Esophagus muscularis mucosa (tissue), 4 donors: Measurements from ENCODE around the gene RAD9A. TPM values are rescaled to one million over a fixed set of nuclear protein-coding genes. Genes with fewer than 3 reads are reported as not detected.
A peak's percentile ranks its signal among the peaks of the same experiment; 100 is the strongest.

ENCODE experiments used
- DNase-seq: peaks from one replicate; pipeline ENCODE4 v3.0.0-alpha.2; 2017; ENCODE audit errors: extremely low spot score
- H3K27ac ChIP-seq, 4 donors: fragments of 200-600 bp; sonication (generic); replicated peaks in 1 of 4; 1 replicate in 3 of 4; 2 replicates in 1 of 4; pipeline ENCODE4 v1.5.1; 2016 to 2019; ENCODE audit warnings: mild to moderate bottlenecking in 1 of 4
- H3K27me3 ChIP-seq, 4 donors: fragments of 200-600 bp; sonication (generic); one replicate each; pipeline versions ENCODE4 v1.5.1 to v1.6.0; 2016 to 2019
- H3K36me3 ChIP-seq, 4 donors: fragments of 200-600 bp; sonication (generic); one replicate each; pipeline ENCODE4 v1.5.1; 2016 to 2019
- H3K4me1 ChIP-seq, 4 donors: fragments of 200-600 bp; sonication (generic); one replicate each; pipeline ENCODE4 v1.5.1; 2016 to 2019
- H3K4me3 ChIP-seq, 4 donors: fragments of 200-600 bp; sonication (generic); 1 replicate in 2 of 4; 2 replicates in 2 of 4; pipeline ENCODE4 v1.5.1; 2016 to 2019; ENCODE audit warnings: mild to moderate bottlenecking in 4 of 4, moderate library complexity in 1 of 4
- H3K9me3 ChIP-seq, 4 donors: fragments of 200-600 bp; sonication (generic); 1 replicate in 3 of 4; 2 replicates in 1 of 4; pipeline ENCODE4 v1.5.1; 2016 to 2019
- CTCF ChIP-seq, 3 experiments: fragments of 200-600 bp in 2 of 3; fragments of 450-650 bp in 1 of 3; sonication (generic) in 2 of 3; IDR thresholded peaks; one replicate each; pipeline ENCODE4 v1.5.1; 2017 to 2019; ENCODE audit warnings: antibody characterized with exemption in 3 of 3, mild to moderate bottlenecking in 2 of 3, moderate library complexity in 1 of 3
- EP300 ChIP-seq: sonication (generic); formaldehyde crosslinking; IDR thresholded peaks from one replicate; pipeline ENCODE4 v1.6.1; 2017; ENCODE audit warnings: antibody characterized with exemption
- POLR2A ChIP-seq: fragments of 450-650 bp; IDR thresholded peaks from one replicate; pipeline ENCODE4 v1.6.1; 2017; ENCODE audit warnings: antibody characterized with exemption, moderate library complexity, mild to moderate bottlenecking, low read depth
- POLR2AphosphoS5 ChIP-seq, 2 donors: sonication (generic); formaldehyde crosslinking; IDR thresholded peaks; one replicate each; pipeline ENCODE4 v1.6.1; 2017; ENCODE audit warnings: antibody characterized with exemption in 2 of 2
- WGBS: methylation state at CpG from one replicate; pipeline ENCODE4 v1.1.5; 2018; 5-methylcytosine and 5-hydroxymethylcytosine counted together
- intact Hi-C: fragments of 100-400 bp; cut with DNase I; formaldehyde crosslinking; loops from one replicate; pipeline ENCODE4 v1.15.1; 2023
- total RNA-seq, 4 donors: library from RNA; depleted of rRNA; stranded (reverse); fragments of >200 nt; gene quantifications; one replicate each; pipeline versions ENCODE4 v1.1.0 to v1.2.1, GENCODE V29; 2016

RAD9A gene
- total RNA-seq, 4 donors from 2014 or later: 10.7 to 16.7 (median 12.7) TPM

- WGBS: 80% methylated on average over 7 of the region's 7 CpGs
- Histone ChIP-seq H3K27me3 (no peaks in the 10 kb centered on the region), H3K36me3 (peaks cover 0 to 6% (median 0%) of the 10 kb centered on the region in 4 donors), H3K9me3 (no peaks in the 10 kb centered on the region), H3K4me3 (no peak overlapping the region), H3K4me1 (peaks cover 5 to 18% (median 9%) of the 10 kb centered on the region in 4 donors), H3K27ac (no peak overlapping the region)
- no peak for DNase-seq
- TF ChIP-seq EP300: no peak
- no peak for TF ChIP-seq POLR2AphosphoS5 (IDR thresholded peaks at IDR 0.05)
- peak; percentile 16 to 52 (median 31) for TF ChIP-seq CTCF (IDR thresholded peaks at IDR 0.05)
- intact Hi-C loops: loop anchor here (5.0 kb wide), 1 partner anchor 36 kb away; no protein-coding TSS in a partner anchor
Observed at GRCh38 chr11:67345920-67346819, 45.6 kb upstream of the RAD9A start.

GRCh38 chr11:67347964-67348749, 43.6 kb upstream of the RAD9A start:
- WGBS: 84% methylated on average over 11 of the region's 11 CpGs
- H3K27ac ChIP-seq: no peak overlapping the region
- no peak for DNase-seq
- intact Hi-C loops: loop anchor here (5.0 kb wide), 1 partner anchor 34 kb away; no protein-coding TSS in a partner anchor
- peaks cover 20 to 36% (median 26%) of the 10 kb centered on the region in 4 donors for H3K4me1 ChIP-seq
- no peaks in the 10 kb centered on the region for H3K9me3 ChIP-seq
- H3K27me3 ChIP-seq: no peaks in the 10 kb centered on the region
- TF ChIP-seq POLR2A (no peak), EP300 (no peak), POLR2AphosphoS5 (IDR thresholded peaks at IDR 0.05) (no peak), CTCF (IDR thresholded peaks at IDR 0.05) (no peak)
- H3K4me3 ChIP-seq: no peak overlapping the region
- no peaks in the 10 kb centered on the region for H3K36me3 ChIP-seq

- WGBS: 79% methylated on average over 5 of the region's 5 CpGs
- Histone ChIP-seq H3K27ac (peak overlapping the region in 1 of 4 donors; percentile 14), H3K4me1 (peaks cover 24 to 41% (median 31%) of the 10 kb centered on the region in 4 donors), H3K36me3 (no peaks in the 10 kb centered on the region), H3K27me3 (no peaks in the 10 kb centered on the region), H3K4me3 (no peak overlapping the region), H3K9me3 (no peaks in the 10 kb centered on the region)
- TF ChIP-seq EP300 (no peak), POLR2A (no peak), CTCF (IDR thresholded peaks at IDR 0.05) (no peak), POLR2AphosphoS5 (IDR thresholded peaks at IDR 0.05) (no peak)
- intact Hi-C loops: loop anchor here (5.0 kb wide), 1 partner anchor 33 kb away; no protein-coding TSS in a partner anchor
- DNase-seq: no peak
Observed at GRCh38 chr11:67349036-67349435, 42.8 kb upstream of the RAD9A start.

GRCh38 chr11:67349457-67349856, 42.3 kb upstream of the RAD9A start:
- 90% methylated on average over 2 of the region's 2 CpGs for WGBS
- peak overlapping the region in 2 of 4 donors; percentile 14 for H3K27ac ChIP-seq
- no peaks in the 10 kb centered on the region for H3K36me3 ChIP-seq
- H3K9me3 ChIP-seq: no peaks in the 10 kb centered on the region
- no peak overlapping the region for H3K4me3 ChIP-seq
- TF ChIP-seq EP300 (no peak), CTCF (IDR thresholded peaks at IDR 0.05) (no peak), POLR2AphosphoS5 (IDR thresholded peaks at IDR 0.05) (no peak), POLR2A (no peak)
- intact Hi-C loops: loop anchor here (5.0 kb wide), 1 partner anchor 33 kb away; no protein-coding TSS in a partner anchor
- no peaks in the 10 kb centered on the region for H3K27me3 ChIP-seq
- H3K4me1 ChIP-seq: peaks cover 27 to 45% (median 35%) of the 10 kb centered on the region in 4 donors
- no peak for DNase-seq
